HG03520 (cell line): ENCODE data around the gene IRF2BP1.

ENCODE experiments used
- ATAC-seq: cut with Tn5 transposase; IDR thresholded peaks from one replicate; pipeline ENCODE4 v1.9.1; 2021; ENCODE audit warnings: mild to moderate bottlenecking, moderate library complexity; ENCODE audit not compliant: unreplicated experiment

IRF2BP1 gene

GRCh38 chr19:45885556-45886426 lies at the start of gene IRF2BP1:
IRF2BP1 (minus strand) TSS chr19:45886141; CDS start chr19:45885774, 367 bp downstream.
- ATAC-seq = peak; percentile 34

DNA sequence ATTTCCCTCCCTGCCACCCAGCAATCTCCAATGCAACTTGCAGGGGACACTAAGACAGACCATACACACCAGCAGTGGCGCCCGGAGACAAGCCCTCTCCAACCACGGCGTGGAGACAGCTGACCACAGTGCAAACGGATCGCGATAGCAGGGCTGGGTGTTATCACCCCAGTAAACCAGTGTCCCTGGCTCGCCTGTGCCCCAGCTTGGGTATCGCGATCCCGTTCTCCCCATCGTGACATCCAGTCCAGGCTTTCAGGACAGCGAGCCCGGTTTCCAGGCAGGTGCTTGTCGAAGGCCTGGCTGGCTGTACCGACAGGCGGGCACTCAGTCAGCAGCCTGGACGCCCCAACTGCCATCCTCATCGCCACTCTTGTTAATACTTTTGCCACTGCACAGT lies 49.3 kb upstream of the IRF2BP1 start:
- no peak for ATAC-seq

DNA sequence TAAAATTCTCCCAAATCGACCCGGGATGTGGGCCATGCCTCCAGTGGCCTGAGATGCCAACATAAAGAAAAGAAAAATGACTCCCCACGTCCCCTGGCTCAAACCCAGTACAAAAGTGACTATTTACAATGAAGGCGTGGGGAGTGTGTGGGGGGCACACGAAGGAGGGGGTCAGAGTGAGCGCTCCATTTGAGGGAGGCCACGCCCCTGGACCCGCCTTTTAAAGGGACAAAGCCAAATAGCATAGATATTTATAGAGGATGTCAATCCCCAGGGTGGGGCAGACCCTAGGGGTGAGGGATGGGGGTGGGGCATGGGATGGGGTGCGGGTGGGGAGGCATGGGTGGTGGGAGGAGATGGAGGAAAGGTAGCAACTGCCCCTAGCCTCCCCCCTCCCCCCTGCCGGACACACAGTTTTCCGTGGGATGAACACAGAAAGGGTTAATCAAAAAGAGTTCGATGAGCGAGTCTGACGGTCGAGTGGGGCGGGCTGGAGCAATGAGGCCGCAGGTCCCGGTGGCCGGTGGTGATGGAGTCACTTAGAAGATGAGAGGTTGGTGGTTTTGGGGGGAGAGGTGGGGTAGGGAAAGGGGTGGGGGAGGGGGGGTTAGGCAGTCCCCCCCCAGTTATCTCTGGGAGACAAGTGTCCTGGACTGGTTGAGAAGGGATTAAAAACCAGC lies 48.8 kb upstream of the IRF2BP1 start:
- ATAC-seq = no peak

GRCh38 chr19:45933759-45934158 lies 47.8 kb upstream of the IRF2BP1 start:
- ATAC-seq = no peak

- ATAC-seq = no peak
These were observed 45.1 kb upstream of the IRF2BP1 start for GRCh38 chr19:45931055-45931454.

GRCh38 chr19:45929247-45929646 lies 43.3 kb upstream of the IRF2BP1 start:
- ATAC-seq = no peak

DNA sequence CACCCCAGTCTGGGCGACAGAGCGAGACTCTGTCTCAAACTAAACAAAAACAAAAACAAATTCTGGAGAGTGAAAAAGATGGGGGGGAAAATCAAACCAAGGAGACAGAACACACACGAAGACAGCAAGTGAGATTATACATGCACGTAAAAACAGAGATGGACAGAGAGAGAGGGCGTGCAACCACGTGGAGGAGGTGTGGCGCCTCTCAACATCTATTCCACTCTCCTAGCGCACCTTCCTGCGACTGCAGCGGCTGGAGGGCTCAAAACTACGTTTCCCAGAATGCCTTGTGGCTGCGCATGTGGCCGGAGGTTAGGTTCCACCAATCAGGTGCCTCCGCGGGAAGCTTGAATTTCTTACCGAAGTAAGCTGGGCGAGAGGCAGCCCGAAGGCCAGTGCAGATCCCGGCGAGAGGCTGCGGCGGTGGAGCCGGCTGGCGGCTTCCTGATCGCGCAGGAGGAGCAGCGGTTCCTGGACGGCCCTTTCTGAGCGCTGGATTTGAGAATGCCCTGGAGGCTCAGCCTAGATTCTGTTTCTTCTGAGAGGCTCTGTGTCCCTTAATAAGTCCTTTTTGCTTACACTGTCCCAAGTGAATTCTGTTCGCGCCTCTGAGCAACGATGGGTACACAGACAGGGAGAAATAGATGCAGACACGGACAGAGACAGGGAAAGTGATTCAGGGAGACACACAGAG lies 41.8 kb upstream of the IRF2BP1 start:
- peak; percentile 50 for ATAC-seq

DNA sequence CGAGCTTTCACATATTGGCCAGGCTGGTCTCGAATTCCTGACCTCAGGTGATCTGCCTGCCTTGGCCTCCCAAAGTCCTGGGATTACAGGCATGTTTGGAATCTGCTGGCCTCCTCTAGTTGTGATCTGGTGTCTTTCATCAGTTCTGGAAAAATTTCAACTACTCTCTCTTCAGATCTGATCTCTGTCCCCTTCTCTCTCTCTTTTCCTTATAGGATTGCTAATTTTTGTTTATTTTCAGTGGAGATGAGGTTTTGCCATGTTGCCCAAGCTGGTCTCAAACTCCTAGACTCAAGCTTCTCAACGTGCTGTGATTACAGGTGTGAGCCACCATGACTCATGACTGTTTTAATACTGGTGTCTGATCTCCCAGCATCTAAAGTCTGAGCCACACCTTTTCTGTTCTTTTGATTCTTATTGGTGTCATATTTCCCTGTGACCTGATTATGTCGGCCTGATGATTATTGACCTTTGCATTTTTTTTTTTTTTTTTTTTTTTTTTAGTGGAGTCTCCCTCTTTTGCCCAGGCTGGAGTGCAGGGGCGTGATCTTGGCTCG lies 39.0 kb upstream of the IRF2BP1 start:
- no peak for ATAC-seq

GRCh38 chr19:45922281-45922680 lies 36.3 kb upstream of the IRF2BP1 start:
- ATAC-seq = no peak

DNA sequence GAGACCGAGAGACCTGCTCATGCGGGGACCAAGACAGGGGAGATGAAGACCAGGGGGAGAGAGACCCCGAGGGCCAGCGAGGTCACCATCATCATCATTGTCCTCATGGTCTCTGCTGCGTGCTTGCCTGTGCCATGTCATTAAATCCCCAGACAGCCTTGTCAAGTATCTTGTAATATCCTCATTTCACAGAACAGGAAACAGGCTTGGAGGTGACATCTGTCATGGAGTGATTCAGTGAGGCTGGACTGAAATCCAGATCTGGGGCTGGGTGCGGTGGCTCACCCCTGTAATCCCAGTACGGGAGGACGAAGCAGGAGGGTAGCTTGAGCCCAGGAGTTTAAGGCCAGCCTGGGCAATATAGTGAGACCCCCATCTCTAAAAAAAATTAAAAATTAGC lies 34.5 kb upstream of the IRF2BP1 start:
- no peak for ATAC-seq

- no peak for ATAC-seq
These were observed 33.7 kb upstream of the IRF2BP1 start for GRCh38 chr19:45919678-45920077.

DNA sequence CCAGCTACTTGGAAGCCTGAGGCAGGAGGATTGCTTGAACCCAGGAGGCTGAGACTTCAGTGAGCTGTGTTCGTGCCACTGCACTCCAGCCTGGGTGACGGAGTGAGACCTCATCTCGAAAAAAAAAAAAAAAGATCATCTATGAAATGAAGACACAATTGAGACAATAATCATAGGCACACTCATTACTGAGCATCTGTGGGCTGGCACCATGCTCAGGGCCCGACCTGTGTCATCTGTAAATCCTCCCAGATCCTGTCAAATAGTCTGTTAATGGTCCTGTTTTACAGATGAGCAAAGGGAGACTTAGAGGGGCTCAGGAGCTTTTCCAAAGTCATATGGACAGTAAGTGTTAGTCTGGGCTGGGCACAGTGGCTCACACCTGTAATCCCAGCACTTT lies 32.8 kb upstream of the IRF2BP1 start:
- no peak for ATAC-seq

- ATAC-seq = no peak
These were observed 31.6 kb upstream of the IRF2BP1 start for GRCh38 chr19:45917421-45918091.

DNA sequence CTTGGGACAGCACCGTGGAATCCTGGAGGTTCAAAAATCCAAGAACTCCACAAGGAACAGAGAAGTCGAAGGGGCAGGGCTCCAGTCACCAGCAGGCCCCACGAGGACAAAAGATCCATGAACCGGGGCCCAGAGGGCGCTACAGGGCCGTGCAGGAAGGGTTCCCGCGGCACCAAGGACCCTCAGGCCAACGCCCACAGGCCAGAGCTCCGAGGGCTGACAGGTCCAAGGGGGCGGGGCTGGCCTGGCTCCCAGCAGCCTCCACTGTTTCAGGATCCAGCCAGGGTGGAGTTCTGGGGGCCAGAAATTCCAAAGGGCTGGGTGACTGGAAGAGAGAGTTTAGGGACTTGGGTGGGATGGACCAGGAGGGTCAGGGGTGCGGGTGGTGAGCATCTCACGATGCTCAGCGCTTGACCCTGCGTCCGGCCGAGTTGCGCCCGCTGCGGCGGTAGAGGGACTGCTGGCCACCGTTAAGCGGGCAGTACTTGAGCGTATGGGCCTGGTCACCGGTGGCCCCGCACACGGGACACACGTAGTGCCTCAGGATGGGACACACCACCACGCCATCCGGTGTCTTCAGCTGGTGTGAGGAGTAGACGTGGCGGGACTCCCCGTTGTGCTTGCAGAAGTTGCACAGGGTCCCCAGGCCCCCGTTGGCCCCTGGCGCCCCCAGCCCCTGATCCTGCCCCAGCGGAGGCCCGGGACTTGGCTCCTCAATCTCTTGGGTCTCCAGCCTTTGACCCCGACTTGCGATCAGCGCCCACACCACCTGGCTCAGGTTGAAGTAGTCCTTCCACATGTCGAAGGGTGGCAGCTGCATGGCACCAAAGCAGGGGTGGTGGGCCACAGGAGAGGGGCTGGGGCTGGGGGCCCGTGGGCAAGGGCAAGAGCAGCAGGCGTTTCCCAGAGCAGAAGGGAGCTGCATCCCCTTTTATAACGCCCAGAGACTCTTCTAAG lies 28.2 kb upstream of the IRF2BP1 start, which contains the start of gene NANOS2:
TSS of gene NANOS2 (minus strand) at position 905 of the 957 bp plus-strand sequence. CDS start at position 820, 85 bp downstream.
- no peak for ATAC-seq

DNA sequence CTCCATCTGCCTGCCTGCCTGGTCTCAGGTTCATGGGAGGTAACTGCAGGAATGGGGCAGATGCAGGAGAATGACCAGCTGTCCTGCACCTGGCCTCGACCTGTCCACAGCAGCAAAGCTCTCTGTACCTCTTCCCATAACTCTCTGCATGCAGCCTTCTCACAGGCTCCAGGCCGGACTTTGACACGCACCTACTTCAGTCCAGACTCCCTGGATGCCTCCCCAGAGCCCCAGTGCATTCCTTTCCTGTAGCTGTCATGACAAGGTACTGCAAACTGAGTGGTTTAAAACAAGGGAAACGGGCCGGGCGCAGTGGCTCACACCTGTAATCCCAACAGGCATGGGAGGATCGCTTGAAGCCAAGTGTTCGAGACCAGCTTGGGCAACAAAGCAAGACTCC lies 25.4 kb upstream of the IRF2BP1 start:
- ATAC-seq = no peak

DNA sequence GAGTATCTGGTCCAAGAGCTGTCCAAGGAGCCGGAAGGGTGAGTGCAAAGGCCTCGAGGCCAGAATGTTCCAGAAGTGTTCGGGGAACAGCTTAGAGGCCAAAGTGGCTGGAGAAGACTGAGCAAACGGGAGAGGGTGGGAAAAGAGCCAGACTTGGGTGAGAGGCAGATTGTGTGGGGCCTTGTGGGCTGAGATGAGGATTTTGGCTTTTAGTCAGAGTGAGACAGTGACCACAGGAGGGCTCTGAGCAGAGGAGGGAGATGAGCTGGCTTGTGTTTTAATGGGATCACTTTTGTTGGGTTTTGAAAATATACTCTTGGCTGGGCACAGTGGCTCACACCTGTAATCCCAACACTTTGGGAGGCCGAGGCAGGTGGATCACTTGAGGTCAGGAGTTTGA lies 23.0 kb upstream of the IRF2BP1 start:
- ATAC-seq = no peak

- no peak for ATAC-seq
These were observed 20.3 kb upstream of the IRF2BP1 start for GRCh38 chr19:45906221-45906620.

GRCh38 chr19:45905011-45905410 lies 19.1 kb upstream of the IRF2BP1 start:
- ATAC-seq = no peak
